ENCODE measurements around the gene TYRP1. TPM values are rescaled to one million over a fixed set of nuclear protein-coding genes. Genes with fewer than 3 reads are reported as not detected.

The TYRP1 gene
- total RNA-seq, 1 experiment from 2014 or later, result 1.5 TPM

DNA sequence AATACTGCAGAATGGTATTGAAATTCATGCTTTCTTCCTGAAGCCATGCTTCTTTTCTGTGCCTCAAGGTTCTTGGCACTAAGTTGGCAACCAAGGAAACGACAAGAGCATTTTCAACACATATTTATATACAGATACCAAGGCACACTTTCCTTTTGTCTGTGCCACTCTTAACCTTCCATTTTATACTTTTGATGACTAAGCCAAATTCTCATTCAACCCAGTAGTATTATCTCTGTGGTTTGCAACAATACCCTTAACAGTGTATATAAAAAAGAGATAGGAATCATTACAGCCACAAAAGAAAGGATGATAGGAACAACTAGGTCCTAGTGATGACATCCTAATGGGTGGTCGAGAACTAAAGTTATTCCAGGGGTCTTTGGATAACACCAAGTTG is 36.0 kb upstream of the TYRP1 start:
- peaks cover 24% of the 10 kb centered on the region for H3K4me1 ChIP-seq (ENCODE audit: insufficient read depth, low read length, poor library complexity, severe bottlenecking)
- CTCF ChIA-PET, result no interaction called here
- no peak overlapping the region for H3K27ac ChIP-seq (ENCODE audit: low read depth, low read length, poor library complexity, severe bottlenecking)
- intact Hi-C loops (cut with micrococcal nuclease; ENCODE audit: unreplicated experiment), result no loop called here
- H3K9me3 ChIP-seq (ENCODE audit: low read depth, low read length, poor library complexity, severe bottlenecking), result peaks cover 10% of the 10 kb centered on the region
- H3K36me3 ChIP-seq (ENCODE audit: insufficient read depth, low read length, poor library complexity, severe bottlenecking), result no peaks in the 10 kb centered on the region
- TF ChIP-seq, protein P1, sequence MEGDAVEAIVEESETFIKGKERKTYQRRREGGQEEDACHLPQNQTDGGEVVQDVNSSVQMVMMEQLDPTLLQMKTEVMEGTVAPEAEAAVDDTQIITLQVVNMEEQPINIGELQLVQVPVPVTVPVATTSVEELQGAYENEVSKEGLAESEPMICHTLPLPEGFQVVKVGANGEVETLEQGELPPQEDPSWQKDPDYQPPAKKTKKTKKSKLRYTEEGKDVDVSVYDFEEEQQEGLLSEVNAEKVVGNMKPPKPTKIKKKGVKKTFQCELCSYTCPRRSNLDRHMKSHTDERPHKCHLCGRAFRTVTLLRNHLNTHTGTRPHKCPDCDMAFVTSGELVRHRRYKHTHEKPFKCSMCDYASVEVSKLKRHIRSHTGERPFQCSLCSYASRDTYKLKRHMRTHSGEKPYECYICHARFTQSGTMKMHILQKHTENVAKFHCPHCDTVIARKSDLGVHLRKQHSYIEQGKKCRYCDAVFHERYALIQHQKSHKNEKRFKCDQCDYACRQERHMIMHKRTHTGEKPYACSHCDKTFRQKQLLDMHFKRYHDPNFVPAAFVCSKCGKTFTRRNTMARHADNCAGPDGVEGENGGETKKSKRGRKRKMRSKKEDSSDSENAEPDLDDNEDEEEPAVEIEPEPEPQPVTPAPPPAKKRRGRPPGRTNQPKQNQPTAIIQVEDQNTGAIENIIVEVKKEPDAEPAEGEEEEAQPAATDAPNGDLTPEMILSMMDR (conservative IDR thresholded peaks at IDR 0.05; ENCODE audit: low read depth, low read length), result no peak
- TF ChIP-seq EZH2 (IDR thresholded peaks at IDR 0.05; ENCODE audit: borderline replicate concordance, low read depth, low read length, poor library complexity, severe bottlenecking), result no peak
- no peak overlapping the region for H3K4me3 ChIP-seq (ENCODE audit: low read depth, low read length, poor library complexity, severe bottlenecking)
- POLR2A ChIA-PET (ENCODE audit: low non-redundant PET), result no interaction called here
- DNase-seq (ENCODE audit: low spot score), result no peak
- no TSS peak for BruUV-seq (replicated peaks)
- no peaks in the 10 kb centered on the region for H3K27me3 ChIP-seq (replicated peaks; ENCODE audit: insufficient read depth, low read depth, low read length, poor library complexity)

DNA sequence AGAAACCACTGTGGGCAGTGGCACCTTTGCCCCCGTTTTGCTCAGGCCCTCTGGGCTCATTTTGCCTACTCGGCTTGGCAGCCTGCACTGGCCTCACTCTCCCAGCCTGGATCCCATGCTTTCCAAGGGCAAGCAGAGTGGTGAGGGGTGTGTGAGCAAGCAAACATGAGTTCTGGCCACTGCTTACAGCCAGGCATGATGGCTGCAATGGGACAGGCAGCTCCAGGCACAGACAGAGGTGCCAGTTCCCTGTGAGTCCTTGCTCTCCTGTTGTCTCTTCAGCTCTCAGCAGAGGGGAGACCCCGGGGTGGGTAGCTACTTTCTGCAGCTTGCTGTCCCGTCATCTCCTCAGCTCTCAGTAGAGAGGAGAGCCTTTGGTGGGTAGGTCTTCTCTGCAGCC is 35.2 kb upstream of the TYRP1 start:
- Histone ChIP-seq H3K9me3 (ENCODE audit: low read depth, low read length, poor library complexity, severe bottlenecking) (peaks cover 10% of the 10 kb centered on the region), H3K4me3 (ENCODE audit: low read depth, low read length, poor library complexity, severe bottlenecking) (no peak overlapping the region), H3K4me1 (ENCODE audit: insufficient read depth, low read length, poor library complexity, severe bottlenecking) (peaks cover 22% of the 10 kb centered on the region), H3K27ac (ENCODE audit: low read depth, low read length, poor library complexity, severe bottlenecking) (no peak overlapping the region), H3K36me3 (ENCODE audit: insufficient read depth, low read length, poor library complexity, severe bottlenecking) (no peaks in the 10 kb centered on the region), H3K27me3 (replicated peaks; ENCODE audit: insufficient read depth, low read depth, low read length, poor library complexity) (no peaks in the 10 kb centered on the region)
- CTCF ChIA-PET, result no interaction called here
- no peak for TF ChIP-seq EZH2 (IDR thresholded peaks at IDR 0.05; ENCODE audit: borderline replicate concordance, low read depth, low read length, poor library complexity, severe bottlenecking)
- TF ChIP-seq, protein P1 (conservative IDR thresholded peaks at IDR 0.05; ENCODE audit: low read depth, low read length), result no peak
- intact Hi-C loops (cut with micrococcal nuclease; ENCODE audit: unreplicated experiment), result no loop called here
- DNase-seq (ENCODE audit: low spot score), result no peak
- no TSS peak for BruUV-seq (replicated peaks)
- POLR2A ChIA-PET (ENCODE audit: low non-redundant PET), result no interaction called here

DNA sequence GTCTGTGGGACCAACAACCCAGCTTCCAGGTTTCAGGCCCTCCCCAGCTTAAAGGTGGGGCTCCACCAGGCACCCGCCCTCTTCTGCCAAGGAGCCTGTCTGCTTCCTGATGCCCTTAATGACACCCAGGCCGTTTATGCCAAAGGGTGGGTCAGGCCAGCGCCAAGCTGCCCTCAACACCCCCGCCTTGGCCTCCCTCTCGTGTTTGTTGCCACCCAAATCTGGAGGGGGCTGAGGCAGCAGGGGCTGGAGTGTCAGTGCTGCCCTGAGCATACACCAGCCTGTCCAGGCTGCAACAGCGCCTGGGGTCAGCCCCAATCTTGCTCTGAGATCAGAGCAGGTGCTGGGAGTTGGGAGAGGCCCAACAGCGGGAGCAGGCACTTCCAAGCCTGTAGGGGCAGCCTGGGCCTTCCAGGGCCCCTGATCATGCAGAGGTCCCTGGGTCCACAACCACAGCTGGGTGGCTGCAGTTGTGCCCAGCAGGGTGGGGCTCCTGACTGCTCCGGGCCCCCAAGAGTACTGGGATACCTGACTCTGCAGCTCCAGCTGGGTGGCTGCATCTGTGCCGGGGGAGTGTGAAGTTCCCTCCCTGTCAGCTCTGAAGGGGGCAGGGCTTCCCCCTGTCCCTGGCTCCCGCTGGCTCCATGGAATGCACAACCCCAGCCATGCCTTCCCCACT is 34.5 kb upstream of the TYRP1 start:
- no peak for DNase-seq (ENCODE audit: low spot score)
- BruUV-seq (replicated peaks), result no TSS peak
- H3K4me3 ChIP-seq (ENCODE audit: low read depth, low read length, poor library complexity, severe bottlenecking), result no peak overlapping the region
- no peaks in the 10 kb centered on the region for H3K36me3 ChIP-seq (ENCODE audit: insufficient read depth, low read length, poor library complexity, severe bottlenecking)
- H3K27ac ChIP-seq (ENCODE audit: low read depth, low read length, poor library complexity, severe bottlenecking), result no peak overlapping the region
- POLR2A ChIA-PET (ENCODE audit: low non-redundant PET), result no interaction called here
- no peak for TF ChIP-seq EZH2 (IDR thresholded peaks at IDR 0.05; ENCODE audit: borderline replicate concordance, low read depth, low read length, poor library complexity, severe bottlenecking)
- TF ChIP-seq, protein P1 (conservative IDR thresholded peaks at IDR 0.05; ENCODE audit: low read depth, low read length), result no peak
- peaks cover 10% of the 10 kb centered on the region for H3K9me3 ChIP-seq (ENCODE audit: low read depth, low read length, poor library complexity, severe bottlenecking)
- CTCF ChIA-PET, result no interaction called here
- intact Hi-C loops (cut with micrococcal nuclease; ENCODE audit: unreplicated experiment), result no loop called here
- H3K4me1 ChIP-seq (ENCODE audit: insufficient read depth, low read length, poor library complexity, severe bottlenecking), result peaks cover 22% of the 10 kb centered on the region
- no peaks in the 10 kb centered on the region for H3K27me3 ChIP-seq (replicated peaks; ENCODE audit: insufficient read depth, low read depth, low read length, poor library complexity)

Measured in A673 (cell line).